HEK293T (cell line): Measurements from ENCODE around the gene SLU7.

Source experiments
- ARNT ChIP-seq: fragments of 450-650 bp; IDR thresholded peaks from 2 replicates; pipeline ENCODE4 v1.6.1; 2017; ENCODE audit warnings: mild to moderate bottlenecking
- BHLHE40 ChIP-seq: fragments of 450-650 bp; IDR thresholded peaks from 2 replicates; pipeline ENCODE4 v1.6.1; 2016; ENCODE audit warnings: mild to moderate bottlenecking, moderate library complexity, borderline replicate concordance
- ELF4 ChIP-seq: fragments of 450-650 bp; IDR thresholded peaks from 2 replicates; pipeline ENCODE4 v1.6.1; 2017; ENCODE audit warnings: antibody characterized with exemption
- FOXA1 ChIP-seq: fragments of 450-650 bp; IDR thresholded peaks from 2 replicates; pipeline ENCODE4 v1.6.1; 2016; ENCODE audit warnings: mild to moderate bottlenecking
- FOXM1 ChIP-seq: fragments of 450-650 bp; IDR thresholded peaks from 2 replicates; pipeline ENCODE4 v1.6.1; 2017; ENCODE audit warnings: mild to moderate bottlenecking, borderline replicate concordance
- HDGF ChIP-seq: fragments of 450-650 bp; IDR thresholded peaks from 2 replicates; pipeline ENCODE4 v1.6.1; 2017; ENCODE audit warnings: antibody characterized with exemption, borderline replicate concordance
- L3MBTL2 ChIP-seq: fragments of 450-650 bp; conservative IDR thresholded peaks from 2 replicates; pipeline ENCODE4 v1.6.1; 2016; ENCODE audit warnings: mild to moderate bottlenecking
- NFRKB ChIP-seq: fragments of 450-650 bp; IDR thresholded peaks from 2 replicates; pipeline ENCODE4 v1.6.1; 2016; ENCODE audit warnings: mild to moderate bottlenecking, moderate library complexity
- PKNOX1 ChIP-seq: fragments of 450-650 bp; IDR thresholded peaks from 2 replicates; pipeline ENCODE4 v1.6.1; 2016
- SP1 ChIP-seq: fragments of 450-650 bp; IDR thresholded peaks from 2 replicates; pipeline ENCODE4 v1.6.1; 2017
- SUZ12 ChIP-seq: fragments of 450-650 bp; IDR thresholded peaks from 2 replicates; pipeline ENCODE4 v1.6.1; 2016; ENCODE audit warnings: mild to moderate bottlenecking
- TARDBP ChIP-seq: fragments of 450-650 bp; IDR thresholded peaks from 2 replicates; pipeline ENCODE4 v1.6.1; 2016
- ZNF384 ChIP-seq: fragments of 450-650 bp; IDR thresholded peaks from 2 replicates; pipeline ENCODE4 v1.6.1; 2016

GRCh38 chr5:160419458-160420330 is 813 bp upstream of the SLU7 start:
- TF ChIP-seq ELF4 (no peak), BHLHE40 (no peak), FOXM1 (no peak), PKNOX1 (no peak), NFRKB (no peak), SP1 (no peak), HDGF (no peak), SUZ12 (no peak), ARNT (no peak), TARDBP (no peak), FOXA1 (no peak), ZNF384 (no peak), L3MBTL2 (no peak)
